GM06990 (cell line): ENCODE measurements around the gene SULT1C4.

Experiments
- DNase-seq: peaks from one replicate; pipeline ENCODE4 v3.0.0-alpha.2; 2011; ENCODE audit not compliant: insufficient read length; ENCODE audit errors: extremely low read depth
- H3K27me3 ChIP-seq: replicated peaks from 2 replicates; pipeline ENCODE4 v1.6.0; 2011; ENCODE audit warnings: low read length; ENCODE audit not compliant: control insufficient read depth, insufficient read depth
- H3K36me3 ChIP-seq: 2 replicates; pipeline ENCODE4 v1.5.1; 2011; ENCODE audit warnings: low read length; ENCODE audit not compliant: control insufficient read depth, insufficient read depth
- H3K4me3 ChIP-seq: replicated peaks from 2 replicates; pipeline ENCODE4 v1.5.1; 2011; ENCODE audit warnings: low read depth, mild to moderate bottlenecking, control low read depth, low read length
- TF ChIP-seq, protein P1 (sequence below): IDR thresholded peaks from 2 replicates; pipeline ENCODE4 v1.5.1; 2011; ENCODE audit warnings: low read length, control low read depth, mild to moderate bottlenecking, inconsistent platforms; ENCODE audit not compliant: insufficient read depth, poor library complexity, severe bottlenecking

The SULT1C4 gene

DNA sequence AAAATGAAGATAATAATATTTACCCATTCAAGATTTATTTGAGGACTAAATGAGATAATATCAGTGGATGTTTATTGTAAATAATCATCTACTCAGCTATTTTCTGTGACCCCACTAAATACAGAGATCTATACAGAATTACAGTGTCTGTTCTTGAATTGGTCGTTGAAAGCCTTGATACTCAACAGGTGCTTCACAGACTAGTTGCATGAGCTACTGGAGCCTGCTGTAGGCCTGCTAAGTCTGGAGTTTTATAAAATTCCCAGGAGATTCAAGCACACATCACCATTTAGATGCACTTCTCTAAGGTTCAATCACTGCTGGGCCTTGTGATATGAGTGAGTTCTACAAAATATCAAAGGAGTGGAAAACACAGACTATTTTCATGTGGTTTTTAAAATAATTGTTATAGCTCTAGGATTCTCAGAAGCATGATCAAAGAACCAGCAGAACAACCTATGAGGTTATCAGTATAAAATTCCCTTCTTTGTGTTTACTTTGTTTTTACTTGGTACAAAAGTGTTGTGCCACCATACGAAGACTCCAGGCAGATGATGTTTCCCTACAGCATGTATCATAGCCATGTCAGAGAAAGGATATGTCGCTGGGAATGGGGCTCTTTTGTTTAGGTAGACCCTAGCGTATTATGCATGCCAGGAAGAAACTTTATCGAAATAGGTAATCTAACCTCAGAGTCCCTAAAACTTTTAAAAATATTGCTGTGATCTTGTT lies 7.1 kb downstream of the SULT1C4 start:
- no peaks in the 10 kb centered on the region for H3K36me3 ChIP-seq
- DNase-seq = no peak
- H3K4me3 ChIP-seq = no peak overlapping the region
- H3K27me3 ChIP-seq = no peaks in the 10 kb centered on the region
- TF ChIP-seq, protein P1, sequence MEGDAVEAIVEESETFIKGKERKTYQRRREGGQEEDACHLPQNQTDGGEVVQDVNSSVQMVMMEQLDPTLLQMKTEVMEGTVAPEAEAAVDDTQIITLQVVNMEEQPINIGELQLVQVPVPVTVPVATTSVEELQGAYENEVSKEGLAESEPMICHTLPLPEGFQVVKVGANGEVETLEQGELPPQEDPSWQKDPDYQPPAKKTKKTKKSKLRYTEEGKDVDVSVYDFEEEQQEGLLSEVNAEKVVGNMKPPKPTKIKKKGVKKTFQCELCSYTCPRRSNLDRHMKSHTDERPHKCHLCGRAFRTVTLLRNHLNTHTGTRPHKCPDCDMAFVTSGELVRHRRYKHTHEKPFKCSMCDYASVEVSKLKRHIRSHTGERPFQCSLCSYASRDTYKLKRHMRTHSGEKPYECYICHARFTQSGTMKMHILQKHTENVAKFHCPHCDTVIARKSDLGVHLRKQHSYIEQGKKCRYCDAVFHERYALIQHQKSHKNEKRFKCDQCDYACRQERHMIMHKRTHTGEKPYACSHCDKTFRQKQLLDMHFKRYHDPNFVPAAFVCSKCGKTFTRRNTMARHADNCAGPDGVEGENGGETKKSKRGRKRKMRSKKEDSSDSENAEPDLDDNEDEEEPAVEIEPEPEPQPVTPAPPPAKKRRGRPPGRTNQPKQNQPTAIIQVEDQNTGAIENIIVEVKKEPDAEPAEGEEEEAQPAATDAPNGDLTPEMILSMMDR = no peak

DNA sequence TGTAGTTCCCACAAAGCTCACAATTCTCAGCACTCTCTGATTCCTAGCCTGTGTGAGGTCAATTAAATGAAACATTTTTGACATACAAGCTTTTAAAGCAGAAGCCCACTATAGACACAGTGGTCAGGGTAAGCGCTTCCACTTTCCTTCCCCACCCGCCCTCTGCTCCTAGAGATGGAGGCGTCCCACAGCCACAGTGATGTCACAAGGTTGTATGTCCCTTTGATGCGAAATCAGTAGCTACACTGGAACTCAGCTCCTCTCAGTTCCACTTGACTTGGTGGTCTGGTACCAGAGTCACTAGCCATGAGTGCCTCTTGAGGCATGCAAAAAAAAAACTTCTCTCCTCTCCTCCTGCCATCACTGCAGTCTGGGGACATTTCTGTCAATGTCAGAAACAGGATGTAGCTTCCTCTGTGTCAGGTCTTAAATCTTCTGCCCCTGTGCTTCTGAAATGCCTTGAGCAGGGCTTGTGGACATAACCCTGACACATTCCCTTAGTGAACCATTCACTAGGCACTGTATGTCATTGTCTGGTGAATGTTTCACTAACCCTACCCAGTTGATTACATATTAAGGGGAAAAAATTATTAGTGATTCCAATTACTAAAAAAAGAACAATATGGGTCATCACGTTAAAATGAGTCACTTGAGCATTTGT lies 7.8 kb downstream of the SULT1C4 start:
- DNase-seq = no peak
- Histone ChIP-seq H3K4me3 (no peak overlapping the region), H3K27me3 (no peaks in the 10 kb centered on the region), H3K36me3 (no peaks in the 10 kb centered on the region)
- TF ChIP-seq, protein P1 = no peak

DNA sequence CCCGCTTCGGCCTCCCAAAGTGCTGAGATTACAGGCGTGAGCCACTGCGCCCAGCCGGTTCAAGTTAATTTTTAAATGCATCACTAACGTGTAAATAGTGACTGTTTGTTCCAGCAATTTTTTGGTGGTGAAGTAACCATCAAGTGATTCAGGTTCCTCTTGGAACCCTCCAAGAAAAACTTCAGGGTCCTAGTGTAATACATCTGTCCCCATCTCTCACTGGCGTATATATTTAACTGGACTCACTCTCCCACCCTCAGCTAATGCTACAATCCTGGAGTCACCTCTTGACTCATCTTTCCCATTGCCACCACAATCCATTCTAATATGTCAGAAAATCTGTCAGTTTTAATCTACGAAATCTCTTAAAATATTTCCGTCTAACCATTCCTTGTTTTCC lies 10.3 kb downstream of the SULT1C4 start:
- Histone ChIP-seq H3K27me3 (no peaks in the 10 kb centered on the region), H3K36me3 (no peaks in the 10 kb centered on the region), H3K4me3 (no peak overlapping the region)
- TF ChIP-seq, protein P1 = no peak
- no peak for DNase-seq

DNA sequence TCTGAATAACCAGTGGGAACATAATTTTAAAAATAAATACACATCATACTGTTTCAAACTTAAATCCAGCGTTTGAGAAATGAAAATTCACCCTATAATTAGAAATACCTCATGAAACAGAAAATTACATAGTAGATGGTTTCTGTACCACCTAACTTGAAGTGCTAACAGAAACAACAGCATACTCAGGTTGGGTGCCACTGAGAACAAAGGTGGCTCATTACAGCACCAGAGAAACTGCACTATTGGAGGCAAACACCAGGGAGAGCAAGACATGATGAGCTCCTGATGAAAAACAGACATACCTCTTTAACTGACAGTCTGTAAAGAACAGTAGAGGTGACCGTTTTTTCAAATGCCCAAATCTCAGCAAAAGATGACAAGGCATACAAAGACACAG lies 12.6 kb downstream of the SULT1C4 start:
- DNase-seq = no peak
- Histone ChIP-seq H3K27me3 (no peaks in the 10 kb centered on the region), H3K4me3 (no peak overlapping the region), H3K36me3 (no peaks in the 10 kb centered on the region)
- TF ChIP-seq, protein P1 = no peak

DNA sequence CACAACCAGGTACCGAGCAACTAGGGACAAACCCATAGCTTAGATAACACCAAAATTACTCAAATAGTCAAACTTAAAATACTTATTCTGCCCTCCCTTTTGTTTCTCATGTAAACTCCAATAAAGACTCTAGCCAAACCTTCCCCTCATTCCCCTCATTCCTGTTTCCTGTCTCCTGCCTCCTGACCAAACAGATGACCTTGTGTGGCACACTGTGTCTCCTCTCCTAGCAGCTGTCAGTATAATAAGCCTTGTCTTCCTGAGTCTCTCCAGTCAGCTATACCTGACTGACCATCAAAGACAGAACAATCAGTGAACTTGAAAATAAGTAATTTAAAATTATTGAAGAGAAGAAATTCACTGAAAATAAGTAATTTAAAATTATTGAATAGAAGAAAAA lies 14.3 kb downstream of the SULT1C4 start:
- no peaks in the 10 kb centered on the region for H3K36me3 ChIP-seq
- DNase-seq = no peak
- H3K27me3 ChIP-seq = no peaks in the 10 kb centered on the region
- TF ChIP-seq, protein P1 = no peak
- no peak overlapping the region for H3K4me3 ChIP-seq
